ENCODE results near the gene MYLK2. TPM values are rescaled to one million over a fixed set of nuclear protein-coding genes. Genes with fewer than 3 reads are reported as not detected.
A peak's percentile ranks its signal among the peaks of the same experiment; 100 is the strongest.

Gene MYLK2
- total RNA-seq, 1 donor from 2014 or later = 1.8 TPM

GRCh38 chr20:31818376-31818908, 714 bp upstream of the MYLK2 start:
- TF ChIP-seq CTCF (IDR thresholded peaks at IDR 0.05; ENCODE audit: insufficient read depth, low read length, poor library complexity, severe bottlenecking) = no peak
- no peaks in the 10 kb centered on the region for H3K36me3 ChIP-seq (ENCODE audit: control insufficient read depth, insufficient read depth, low read length)
- DNase-seq (ENCODE audit: low read depth) = no peak
- no peaks in the 10 kb centered on the region for H3K27me3 ChIP-seq (ENCODE audit: control insufficient read depth, insufficient read depth, low read length)
- H3K4me3 ChIP-seq (ENCODE audit: low read depth, low read length) = no peak overlapping the region

GRCh38 chr20:31820228-31820627, 1.1 kb downstream of the MYLK2 start:
- Histone ChIP-seq H3K27me3 (ENCODE audit: control insufficient read depth, insufficient read depth, low read length) (no peaks in the 10 kb centered on the region), H3K4me3 (ENCODE audit: low read depth, low read length) (no peak overlapping the region), H3K36me3 (ENCODE audit: control insufficient read depth, insufficient read depth, low read length) (no peaks in the 10 kb centered on the region)
- DNase-seq (ENCODE audit: low read depth) = no peak
- no peak for TF ChIP-seq CTCF (IDR thresholded peaks at IDR 0.05; ENCODE audit: insufficient read depth, low read length, poor library complexity, severe bottlenecking)

GRCh38 chr20:31821427-31821826, 2.3 kb downstream of the MYLK2 start:
- TF ChIP-seq CTCF (IDR thresholded peaks at IDR 0.05; ENCODE audit: insufficient read depth, low read length, poor library complexity, severe bottlenecking) = no peak

GRCh38 chr20:31822421-31823330, 3.5 kb downstream of the MYLK2 start:
- no peaks in the 10 kb centered on the region for H3K27me3 ChIP-seq (ENCODE audit: control insufficient read depth, insufficient read depth, low read length)
- no peaks in the 10 kb centered on the region for H3K36me3 ChIP-seq (ENCODE audit: control insufficient read depth, insufficient read depth, low read length)
- no peak for DNase-seq (ENCODE audit: low read depth)
- H3K4me3 ChIP-seq (ENCODE audit: low read depth, low read length) = peak overlapping the region; percentile 18
- peak; percentile 94 for TF ChIP-seq CTCF (IDR thresholded peaks at IDR 0.05; ENCODE audit: insufficient read depth, low read length, poor library complexity, severe bottlenecking)

More at GRCh38 chr20:31821427-31821826, 2.3 kb downstream of the MYLK2 start:
- Histone ChIP-seq H3K36me3 (ENCODE audit: control insufficient read depth, insufficient read depth, low read length) (no peaks in the 10 kb centered on the region), H3K4me3 (ENCODE audit: low read depth, low read length) (no peak overlapping the region), H3K27me3 (ENCODE audit: control insufficient read depth, insufficient read depth, low read length) (no peaks in the 10 kb centered on the region)
- DNase-seq (ENCODE audit: low read depth) = no peak

GRCh38 chr20:31823360-31824124, 4.4 kb downstream of the MYLK2 start:
- Histone ChIP-seq H3K27me3 (ENCODE audit: control insufficient read depth, insufficient read depth, low read length) (no peaks in the 10 kb centered on the region), H3K4me3 (ENCODE audit: low read depth, low read length) (no peak overlapping the region), H3K36me3 (ENCODE audit: control insufficient read depth, insufficient read depth, low read length) (no peaks in the 10 kb centered on the region)
- DNase-seq (ENCODE audit: low read depth) = no peak
- no peak for TF ChIP-seq CTCF (IDR thresholded peaks at IDR 0.05; ENCODE audit: insufficient read depth, low read length, poor library complexity, severe bottlenecking)

Data from kidney epithelial cell (primary cell).